Measurements from ENCODE around the gene TEDC1.

The TEDC1 gene

GRCh38 chr14:105530285-105531087 is 39.4 kb downstream of the TEDC1 start:
- no peaks in the 10 kb centered on the region for H3K9me3 ChIP-seq (replicated peaks; ENCODE audit: insufficient read depth, low read length)
- no peak for DNase-seq
- H3K36me3 ChIP-seq (replicated peaks; ENCODE audit: insufficient read depth, low read length): no peaks in the 10 kb centered on the region
- H3K4me1 ChIP-seq (ENCODE audit: low read length): peaks cover 4% of the 10 kb centered on the region; the same call in 1 of the 2 replicates
- TF ChIP-seq EZH2 (optimal IDR thresholded peaks at IDR 0.05; ENCODE audit: low read depth, low read length): no peak
- TF ChIP-seq, protein P1, sequence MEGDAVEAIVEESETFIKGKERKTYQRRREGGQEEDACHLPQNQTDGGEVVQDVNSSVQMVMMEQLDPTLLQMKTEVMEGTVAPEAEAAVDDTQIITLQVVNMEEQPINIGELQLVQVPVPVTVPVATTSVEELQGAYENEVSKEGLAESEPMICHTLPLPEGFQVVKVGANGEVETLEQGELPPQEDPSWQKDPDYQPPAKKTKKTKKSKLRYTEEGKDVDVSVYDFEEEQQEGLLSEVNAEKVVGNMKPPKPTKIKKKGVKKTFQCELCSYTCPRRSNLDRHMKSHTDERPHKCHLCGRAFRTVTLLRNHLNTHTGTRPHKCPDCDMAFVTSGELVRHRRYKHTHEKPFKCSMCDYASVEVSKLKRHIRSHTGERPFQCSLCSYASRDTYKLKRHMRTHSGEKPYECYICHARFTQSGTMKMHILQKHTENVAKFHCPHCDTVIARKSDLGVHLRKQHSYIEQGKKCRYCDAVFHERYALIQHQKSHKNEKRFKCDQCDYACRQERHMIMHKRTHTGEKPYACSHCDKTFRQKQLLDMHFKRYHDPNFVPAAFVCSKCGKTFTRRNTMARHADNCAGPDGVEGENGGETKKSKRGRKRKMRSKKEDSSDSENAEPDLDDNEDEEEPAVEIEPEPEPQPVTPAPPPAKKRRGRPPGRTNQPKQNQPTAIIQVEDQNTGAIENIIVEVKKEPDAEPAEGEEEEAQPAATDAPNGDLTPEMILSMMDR (IDR thresholded peaks at IDR 0.05; ENCODE audit: low read length): no peak
- no peak for TF ChIP-seq EZH2phosphoT487 (IDR thresholded peaks at IDR 0.05; ENCODE audit: low read length)
- no peak overlapping the region for H3K4me2 ChIP-seq (ENCODE audit: low read depth, low read length)
- H3K4me3 ChIP-seq (ENCODE audit: low read length): no peak overlapping the region
- peaks cover 5% of the 10 kb centered on the region; the same call in 1 of the 2 replicates for H3F3A ChIP-seq (ENCODE audit: insufficient read depth, low read length)
- no peak overlapping the region for H3K27ac ChIP-seq (ENCODE audit: low read length)
- no peaks in the 10 kb centered on the region for H3K79me2 ChIP-seq (ENCODE audit: low read length)
- peaks cover 55% of the 10 kb centered on the region for H3K27me3 ChIP-seq (replicated peaks; ENCODE audit: insufficient read depth, low read length)
- H3K9me2 ChIP-seq (replicated peaks; ENCODE audit: insufficient read depth, low read length): no peaks in the 10 kb centered on the region
- no peaks in the 10 kb centered on the region for H4K20me1 ChIP-seq (ENCODE audit: insufficient read depth, low read length)
- no peak overlapping the region for H3K9ac ChIP-seq (ENCODE audit: low read length)
- H2AFZ ChIP-seq (ENCODE audit: low read length): no peak overlapping the region

DNA sequence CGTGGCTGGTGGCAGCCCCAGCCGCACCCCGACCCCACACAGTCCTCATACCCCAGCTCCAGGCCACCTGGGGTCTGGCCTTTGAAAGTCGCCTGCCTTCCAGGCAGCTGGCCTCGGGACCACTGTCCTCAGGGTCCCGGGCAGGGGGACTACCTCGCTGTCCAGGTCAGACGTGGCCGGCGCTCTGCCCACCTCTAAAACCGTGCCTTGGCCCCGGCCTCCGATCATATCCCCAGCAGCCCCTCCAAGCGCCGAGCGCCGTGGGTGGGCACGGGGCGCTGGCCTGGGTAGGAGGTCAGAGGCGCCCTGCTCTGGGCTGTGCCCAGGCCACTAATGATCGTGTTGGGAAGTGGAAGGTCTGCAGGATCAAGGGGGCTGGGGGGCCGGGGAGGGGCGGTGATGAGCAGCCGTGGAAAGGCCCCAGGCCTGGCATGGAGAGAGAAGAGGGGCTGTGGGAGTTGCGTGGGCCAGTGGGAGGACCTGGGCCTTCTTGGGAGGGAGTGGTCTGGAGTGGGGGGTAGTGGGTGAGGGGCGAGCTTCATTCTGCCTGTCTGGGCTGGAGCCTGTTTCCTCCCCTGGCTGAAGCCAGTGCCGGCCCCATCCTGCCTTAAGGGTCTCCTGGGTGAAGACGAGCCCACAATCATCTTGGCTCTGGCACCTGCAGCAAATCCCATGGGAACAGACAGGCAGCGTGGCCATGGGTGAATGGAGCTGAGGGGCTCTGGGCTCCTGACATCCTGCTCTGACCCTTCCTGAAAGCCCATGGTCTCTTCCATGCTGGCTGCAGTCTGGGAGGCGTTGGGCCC is 40.2 kb downstream of the TEDC1 start:
- Histone ChIP-seq H3K4me1 (ENCODE audit: low read length) (peaks cover 4% of the 10 kb centered on the region; the same call in 1 of the 2 replicates), H3K9ac (ENCODE audit: low read length) (no peak overlapping the region), H3K36me3 (replicated peaks; ENCODE audit: insufficient read depth, low read length) (no peaks in the 10 kb centered on the region), H3F3A (ENCODE audit: insufficient read depth, low read length) (no peaks in the 10 kb centered on the region), H3K27ac (ENCODE audit: low read length) (no peak overlapping the region), H3K79me2 (ENCODE audit: low read length) (no peaks in the 10 kb centered on the region), H3K27me3 (replicated peaks; ENCODE audit: insufficient read depth, low read length) (peaks cover 52% of the 10 kb centered on the region), H3K4me2 (ENCODE audit: low read depth, low read length) (no peak overlapping the region), H3K9me3 (replicated peaks; ENCODE audit: insufficient read depth, low read length) (no peaks in the 10 kb centered on the region), H4K20me1 (ENCODE audit: insufficient read depth, low read length) (no peaks in the 10 kb centered on the region), H3K4me3 (ENCODE audit: low read length) (no peak overlapping the region), H2AFZ (ENCODE audit: low read length) (no peak overlapping the region), H3K9me2 (replicated peaks; ENCODE audit: insufficient read depth, low read length) (no peaks in the 10 kb centered on the region)
- TF ChIP-seq EZH2phosphoT487 (IDR thresholded peaks at IDR 0.05; ENCODE audit: low read length) (no peak), EZH2 (optimal IDR thresholded peaks at IDR 0.05; ENCODE audit: low read depth, low read length) (no peak)
- TF ChIP-seq, protein P1 (IDR thresholded peaks at IDR 0.05; ENCODE audit: low read length): no peak
- no peak for DNase-seq

- H3K79me2 ChIP-seq (ENCODE audit: low read length): no peaks in the 10 kb centered on the region
- H3F3A ChIP-seq (ENCODE audit: insufficient read depth, low read length): no peaks in the 10 kb centered on the region
- H3K9me3 ChIP-seq (replicated peaks; ENCODE audit: insufficient read depth, low read length): no peaks in the 10 kb centered on the region
- H3K4me2 ChIP-seq (ENCODE audit: low read depth, low read length): no peak overlapping the region
- H3K36me3 ChIP-seq (replicated peaks; ENCODE audit: insufficient read depth, low read length): no peaks in the 10 kb centered on the region
- TF ChIP-seq EZH2 (optimal IDR thresholded peaks at IDR 0.05; ENCODE audit: low read depth, low read length) (no peak), EZH2phosphoT487 (IDR thresholded peaks at IDR 0.05; ENCODE audit: low read length) (no peak)
- TF ChIP-seq, protein P1 (IDR thresholded peaks at IDR 0.05; ENCODE audit: low read length): no peak
- no peak overlapping the region for H3K9ac ChIP-seq (ENCODE audit: low read length)
- no peaks in the 10 kb centered on the region for H3K9me2 ChIP-seq (replicated peaks; ENCODE audit: insufficient read depth, low read length)
- H4K20me1 ChIP-seq (ENCODE audit: insufficient read depth, low read length): no peaks in the 10 kb centered on the region
- no peak for DNase-seq
- peaks cover 55% of the 10 kb centered on the region for H3K27me3 ChIP-seq (replicated peaks; ENCODE audit: insufficient read depth, low read length)
- H3K4me1 ChIP-seq (ENCODE audit: low read length): peaks cover 4% of the 10 kb centered on the region; the same call in 1 of the 2 replicates
- H3K4me3 ChIP-seq (ENCODE audit: low read length): no peak overlapping the region
- H2AFZ ChIP-seq (ENCODE audit: low read length): no peak overlapping the region
- H3K27ac ChIP-seq (ENCODE audit: low read length): no peak overlapping the region
Measured at GRCh38 chr14:105531894-105532623, 41.0 kb downstream of the TEDC1 start.
